ENCODE measurements around the gene NRP1. TPM values are rescaled to one million over a fixed set of nuclear protein-coding genes. Genes with fewer than 3 reads are reported as not detected.

NRP1 gene
- polyA plus RNA-seq, 3 donors = 1.1 to 1.7 (median 1.3) TPM

- Histone ChIP-seq H2AFZ (ENCODE audit: insufficient read depth, low read depth, low read length, poor library complexity, severe bottlenecking) (peak overlapping the region; percentile 6), H3K4me2 (replicated peaks; ENCODE audit: extremely low read depth, low read length, poor library complexity, severe bottlenecking) (peak overlapping the region; percentile 15), H3K4me1 (ENCODE audit: control insufficient read depth in 1 of 2, insufficient read depth in 2 of 2, low read length in 2 of 2) (peaks cover 14 to 17% of the 10 kb centered on the region in 2 donors)
Measured at GRCh38 chr10:33193057-33193700, 141.3 kb downstream of the NRP1 start.

GRCh38 chr10:33192190-33192589, 142.3 kb downstream of the NRP1 start:
- Histone ChIP-seq H4K20me1 (ENCODE audit: insufficient read depth, low read length) (no peaks in the 10 kb centered on the region), H3K9me3 (replicated peaks in 1 of 2; ENCODE audit: control insufficient read depth in 1 of 2, insufficient read depth in 1 of 2, low read length in 2 of 2) (no peaks in the 10 kb centered on the region), H3K27ac (ENCODE audit: low read depth in 1 of 2, low read length in 2 of 2) (no peak overlapping the region), H3K36me3 (replicated peaks in 1 of 2; ENCODE audit: control insufficient read depth in 1 of 2, insufficient read depth in 2 of 2, low read length in 2 of 2) (no peaks in the 10 kb centered on the region), H3K4me3 (replicated peaks in 1 of 3; ENCODE audit: low read depth in 2 of 3, low read length in 3 of 3) (no peak overlapping the region), H3K4me1 (ENCODE audit: control insufficient read depth in 1 of 2, insufficient read depth in 2 of 2, low read length in 2 of 2) (peaks cover 14 to 17% of the 10 kb centered on the region in 2 donors), H3K27me3 (ENCODE audit: control insufficient read depth in 2 of 2, insufficient read depth in 2 of 2, low read length in 2 of 2) (no peaks in the 10 kb centered on the region), H3K79me2 (ENCODE audit: insufficient read depth, low read length) (no peaks in the 10 kb centered on the region), H3K4me2 (replicated peaks; ENCODE audit: extremely low read depth, low read length, poor library complexity, severe bottlenecking) (no peak overlapping the region), H3K9ac (ENCODE audit: insufficient read depth, low read length, poor library complexity, severe bottlenecking) (no peak overlapping the region), H2AFZ (ENCODE audit: insufficient read depth, low read depth, low read length, poor library complexity, severe bottlenecking) (no peak overlapping the region)
- Mint-ChIP-seq H3K4me3 (no peak overlapping the region), H3K9me3 (no peaks in the 10 kb centered on the region), H3K27me3 (ENCODE audit: low read depth in 3 of 3) (peaks cover 4 to 20% (median 6%) of the 10 kb centered on the region in 3 donors), H3K4me1 (peaks cover 12% of the 10 kb centered on the region), H3K36me3 (no peaks in the 10 kb centered on the region), H3K27ac (peak overlapping the region in 1 of 7 donors; percentile 1)
- 94% methylated on average over 5 of the region's 5 CpGs for WGBS (ENCODE audit: insufficient coverage)
- DNase-seq = no peak
- intact Hi-C loops (cut with micrococcal nuclease) = loop anchor here (5.0 kb wide), 1 partner anchor 1445 kb away; no protein-coding TSS in a partner anchor
- no peak for TF ChIP-seq CTCF (IDR thresholded peaks at IDR 0.05)

More at GRCh38 chr10:33193057-33193700, 141.3 kb downstream of the NRP1 start:
- Histone ChIP-seq H3K4me3 (replicated peaks in 1 of 3; ENCODE audit: low read depth in 2 of 3, low read length in 3 of 3) (no peak overlapping the region), H3K36me3 (replicated peaks in 1 of 2; ENCODE audit: control insufficient read depth in 1 of 2, insufficient read depth in 2 of 2, low read length in 2 of 2) (no peaks in the 10 kb centered on the region), H3K9me3 (replicated peaks in 1 of 2; ENCODE audit: control insufficient read depth in 1 of 2, insufficient read depth in 1 of 2, low read length in 2 of 2) (no peaks in the 10 kb centered on the region), H3K9ac (ENCODE audit: insufficient read depth, low read length, poor library complexity, severe bottlenecking) (no peak overlapping the region), H3K27ac (ENCODE audit: low read depth in 1 of 2, low read length in 2 of 2) (no peak overlapping the region), H3K27me3 (ENCODE audit: control insufficient read depth in 2 of 2, insufficient read depth in 2 of 2, low read length in 2 of 2) (no peaks in the 10 kb centered on the region), H3K79me2 (ENCODE audit: insufficient read depth, low read length) (no peaks in the 10 kb centered on the region), H4K20me1 (ENCODE audit: insufficient read depth, low read length) (no peaks in the 10 kb centered on the region)
- DNase-seq = peak; percentile 30 to 58 (median 55)
- peak overlapping the region in 1 of 2 donors; percentile 31 for H3K4me3 Mint-ChIP-seq
- H3K9me3 Mint-ChIP-seq = no peaks in the 10 kb centered on the region
- 83% methylated on average over 1 of the region's 12 CpGs for WGBS (ENCODE audit: insufficient coverage)
- H3K27ac Mint-ChIP-seq = no peak overlapping the region
- TF ChIP-seq CTCF (IDR thresholded peaks at IDR 0.05) = peak; percentile 63
- peaks cover 4 to 25% (median 11%) of the 10 kb centered on the region in 3 donors for H3K27me3 Mint-ChIP-seq (ENCODE audit: low read depth in 3 of 3)
- intact Hi-C loops (cut with micrococcal nuclease) = loop anchor here (5.0 kb wide), 1 partner anchor 1444 kb away; no protein-coding TSS in a partner anchor
- no peaks in the 10 kb centered on the region for H3K36me3 Mint-ChIP-seq
- H3K4me1 Mint-ChIP-seq = peaks cover 12% of the 10 kb centered on the region
